ENCODE data around the gene POLR2J3. TPM values are rescaled to one million over a fixed set of nuclear protein-coding genes. Genes with fewer than 3 reads are reported as not detected.
"Not testable (repeated sequence)": the region's sequence is repeated elsewhere in the genome, so short reads cannot be mapped to it uniquely, and the experiment has no call there.

Gene POLR2J3
- 10 to 100 TPM; 24.9 to 42.9 TPM for total RNA-seq
- 78.3 TPM for polyA plus RNA-seq (2013, experiment 1 of 2)
- polyA plus RNA-seq (2013, experiment 2 of 2): 56.8 TPM
- long read RNA-seq, experiment 1, partial matches to known transcripts: 0 of 2 reads
- long read RNA-seq, experiment 1, other reads (novel, unspliced or antisense): 0 of 2 reads
- long read RNA-seq, experiment 2, full-length matches to known transcripts: 18 of 18 reads
- long read RNA-seq, experiment 2, partial matches to known transcripts: 0 of 18 reads
- long read RNA-seq, experiment 2, other reads (novel, unspliced or antisense): 0 of 18 reads
- long read RNA-seq, experiment 3, transcript POLR2J3-220 (3 exons, 2,096 nt): major isoform, 5 of 12 reads
- long read RNA-seq, experiment 3, partial matches to known transcripts: 0 of 12 reads
- long read RNA-seq, experiment 3, other reads (novel, unspliced or antisense): 5 of 12 reads
- long read RNA-seq, experiment 4, full-length matches to known transcripts: 20 of 20 reads
- long read RNA-seq, experiment 4, partial matches to known transcripts: 0 of 20 reads
- long read RNA-seq, experiment 4, other reads (novel, unspliced or antisense): 0 of 20 reads

GRCh38 chr7:102572261-102573239, at the start of gene POLR2J3:
POLR2J3 (minus strand) TSS chr7:102572583; CDS start chr7:102572521, 62 bp downstream.
- peak; percentile 63 for TF ChIP-seq CTCF (conservative IDR thresholded peaks at IDR 0.05)
- Histone ChIP-seq H3K9ac (ENCODE audit: extremely low read depth, low read length, poor library complexity, severe bottlenecking) (peak within 1 kb of the TSS; percentile 60), H3K4me3 (ENCODE audit: low read length) (peak within 1 kb of the TSS; percentile 81)
- peak within 1 kb of the TSS; percentile 51 for H3K4me3 Mint-ChIP-seq
- WGBS, 2 experiments (ENCODE audit: insufficient coverage in 1 of 2, insufficient read length in 1 of 2): 0% methylated on average over 11 to 36 of the region's 64 CpGs
- not testable (repeated sequence) for H3K9me3 ChIP-seq (ENCODE audit: control insufficient read depth, low read length); H3K27me3 Mint-ChIP-seq (ENCODE audit: insufficient read depth); H3K4me1 Mint-ChIP-seq; H3K27ac Mint-ChIP-seq; H3K9me3 Mint-ChIP-seq; H3K4me1 ChIP-seq (ENCODE audit: control insufficient read depth, insufficient read depth, low read length); H3K27me3 ChIP-seq (ENCODE audit: control insufficient read depth, insufficient read depth, low read length, poor library complexity, severe bottlenecking); H3K36me3 ChIP-seq (ENCODE audit: control insufficient read depth, insufficient read depth, low read length); H3K36me3 Mint-ChIP-seq (ENCODE audit: low read depth); H3K27ac ChIP-seq (ENCODE audit: low read depth, low read length)
- peak; percentile 94 for DNase-seq

- not testable (repeated sequence) for H3K36me3 ChIP-seq (ENCODE audit: control insufficient read depth, insufficient read depth, low read length); H3K27me3 Mint-ChIP-seq (ENCODE audit: insufficient read depth); H3K27ac ChIP-seq (ENCODE audit: low read depth, low read length); H3K4me1 ChIP-seq (ENCODE audit: control insufficient read depth, insufficient read depth, low read length); H3K4me1 Mint-ChIP-seq; H3K9me3 ChIP-seq (ENCODE audit: control insufficient read depth, low read length); H3K4me3 ChIP-seq (ENCODE audit: low read length); H3K36me3 Mint-ChIP-seq (ENCODE audit: low read depth); H3K27ac Mint-ChIP-seq; H3K9ac ChIP-seq (ENCODE audit: extremely low read depth, low read length, poor library complexity, severe bottlenecking); H3K27me3 ChIP-seq (ENCODE audit: control insufficient read depth, insufficient read depth, low read length, poor library complexity, severe bottlenecking); H3K4me3 Mint-ChIP-seq; H3K9me3 Mint-ChIP-seq
- 83 to 93% methylated on average over 3 of the region's 8 CpGs for WGBS, 2 experiments (ENCODE audit: insufficient coverage in 1 of 2, insufficient read length in 1 of 2)
- peak; percentile 6 for DNase-seq
Measured at GRCh38 chr7:102618122-102618521, 45.7 kb upstream of the POLR2J3 start.

- H3K9ac ChIP-seq (ENCODE audit: extremely low read depth, low read length, poor library complexity, severe bottlenecking); H3K27ac Mint-ChIP-seq; H3K4me1 Mint-ChIP-seq; H3K36me3 ChIP-seq (ENCODE audit: control insufficient read depth, insufficient read depth, low read length); H3K36me3 Mint-ChIP-seq (ENCODE audit: low read depth); H3K27me3 ChIP-seq (ENCODE audit: control insufficient read depth, insufficient read depth, low read length, poor library complexity, severe bottlenecking); H3K9me3 Mint-ChIP-seq; H3K9me3 ChIP-seq (ENCODE audit: control insufficient read depth, low read length); H3K4me3 ChIP-seq (ENCODE audit: low read length); H3K27me3 Mint-ChIP-seq (ENCODE audit: insufficient read depth); H3K27ac ChIP-seq (ENCODE audit: low read depth, low read length); H3K4me1 ChIP-seq (ENCODE audit: control insufficient read depth, insufficient read depth, low read length); H3K4me3 Mint-ChIP-seq: not testable (repeated sequence)
- DNase-seq: peak; percentile 64
- WGBS, 2 experiments (ENCODE audit: insufficient coverage in 1 of 2, insufficient read length in 1 of 2): 0% methylated on average over 21 of the region's 62 CpGs; no CpG with 5 or more reads in 1 of the 2 experiments
Measured at GRCh38 chr7:102616507-102617125, 44.2 kb upstream of the POLR2J3 start, which contains the start of gene RASA4. RASA4 (minus strand) TSS chr7:102616756; CDS start chr7:102616689, 67 bp downstream.

- WGBS, 2 experiments (ENCODE audit: insufficient coverage in 1 of 2, insufficient read length in 1 of 2): no CpG with 5 or more reads among the region's 10 CpGs
- not testable (repeated sequence) for H3K36me3 ChIP-seq (ENCODE audit: control insufficient read depth, insufficient read depth, low read length); H3K27me3 Mint-ChIP-seq (ENCODE audit: insufficient read depth); H3K27ac ChIP-seq (ENCODE audit: low read depth, low read length); H3K27me3 ChIP-seq (ENCODE audit: control insufficient read depth, insufficient read depth, low read length, poor library complexity, severe bottlenecking); H3K4me3 ChIP-seq (ENCODE audit: low read length); H3K36me3 Mint-ChIP-seq (ENCODE audit: low read depth); H3K9ac ChIP-seq (ENCODE audit: extremely low read depth, low read length, poor library complexity, severe bottlenecking); H3K4me1 ChIP-seq (ENCODE audit: control insufficient read depth, insufficient read depth, low read length); DNase-seq; H3K9me3 ChIP-seq (ENCODE audit: control insufficient read depth, low read length); H3K4me1 Mint-ChIP-seq; H3K4me3 Mint-ChIP-seq; H3K27ac Mint-ChIP-seq; H3K9me3 Mint-ChIP-seq
Measured at GRCh38 chr7:102615930-102616329, 43.5 kb upstream of the POLR2J3 start.

- no CpG with 5 or more reads among the region's 3 CpGs for WGBS, 2 experiments (ENCODE audit: insufficient coverage in 1 of 2, insufficient read length in 1 of 2)
- not testable (repeated sequence) for H3K27me3 ChIP-seq (ENCODE audit: control insufficient read depth, insufficient read depth, low read length, poor library complexity, severe bottlenecking); H3K4me3 ChIP-seq (ENCODE audit: low read length); H3K36me3 Mint-ChIP-seq (ENCODE audit: low read depth); H3K9me3 ChIP-seq (ENCODE audit: control insufficient read depth, low read length); H3K27ac ChIP-seq (ENCODE audit: low read depth, low read length); H3K9me3 Mint-ChIP-seq; H3K36me3 ChIP-seq (ENCODE audit: control insufficient read depth, insufficient read depth, low read length); DNase-seq; H3K4me1 Mint-ChIP-seq; H3K9ac ChIP-seq (ENCODE audit: extremely low read depth, low read length, poor library complexity, severe bottlenecking); H3K4me3 Mint-ChIP-seq; H3K4me1 ChIP-seq (ENCODE audit: control insufficient read depth, insufficient read depth, low read length); H3K27ac Mint-ChIP-seq; H3K27me3 Mint-ChIP-seq (ENCODE audit: insufficient read depth)
Measured at GRCh38 chr7:102614873-102615272, 42.5 kb upstream of the POLR2J3 start.
